H1 (cell line): Measurements from ENCODE around the gene GPR180.

Experiments
- EP300 ChIP-seq, 2 experiments: IDR thresholded peaks; 1 replicate in 1 of 2; 2 replicates in 1 of 2; pipeline ENCODE4 v1.6.1; 2011 to 2012; ENCODE audit warnings: low read depth in 2 of 2, low read length in 2 of 2, mild to moderate bottlenecking in 2 of 2, borderline replicate concordance in 1 of 2, inconsistent platforms in 1 of 2, moderate library complexity in 1 of 2
- GABPA ChIP-seq: IDR thresholded peaks from 2 replicates; pipeline ENCODE4 v1.6.1; 2011; ENCODE audit warnings: mild to moderate bottlenecking, low read length, moderate library complexity, borderline replicate concordance; ENCODE audit not compliant: insufficient read depth
- KDM1A ChIP-seq: fragments of 200-600, 300-600 bp; sonication (generic); IDR thresholded peaks from 2 replicates; pipeline ENCODE4 v1.7.1; 2016; ENCODE audit warnings: mild to moderate bottlenecking, low read length, borderline replicate concordance
- MAFK ChIP-seq: IDR thresholded peaks from 2 replicates; pipeline ENCODE4 v1.6.1; 2012; ENCODE audit warnings: low read depth, mild to moderate bottlenecking, improper control_type of control experiment, low read length
- POLR2A ChIP-seq, 2 experiments: IDR thresholded peaks; 1 replicate in 1 of 2; 2 replicates in 1 of 2; pipeline ENCODE4 v1.6.1; 2011; ENCODE audit warnings: low read depth in 2 of 2, low read length in 2 of 2, mild to moderate bottlenecking in 2 of 2; ENCODE audit errors: control extremely low read depth in 1 of 2
- POLR2AphosphoS5 ChIP-seq: IDR thresholded peaks from 2 replicates; pipeline ENCODE4 v1.6.1; 2011; ENCODE audit warnings: low read depth, low read length
- SRF ChIP-seq: IDR thresholded peaks from 2 replicates; pipeline ENCODE4 v1.6.1; 2011; ENCODE audit warnings: mild to moderate bottlenecking, low read depth, low read length, moderate library complexity
- TBP ChIP-seq: IDR thresholded peaks from 2 replicates; pipeline ENCODE4 v1.6.1; 2011; ENCODE audit warnings: low read depth, low read length, improper control_type of control experiment
- YY1 ChIP-seq: IDR thresholded peaks from 2 replicates; pipeline ENCODE4 v1.6.1; 2011; ENCODE audit warnings: low read depth, mild to moderate bottlenecking, low read length
- ZNF274 ChIP-seq: IDR thresholded peaks from 2 replicates; pipeline ENCODE4 v1.7.0; 2012; ENCODE audit warnings: low read length, borderline replicate concordance; ENCODE audit errors: extremely low read depth
- TF ChIP-seq, protein P1 (sequence below), 3 experiments: IDR thresholded peaks; 1 replicate in 2 of 3; 2 replicates in 1 of 3; pipeline versions ENCODE4 v1.5.1 to v1.6.1; 2011; ENCODE audit warnings: low read length in 3 of 3, mild to moderate bottlenecking in 3 of 3, inconsistent platforms in 2 of 3, low read depth in 1 of 3, moderate library complexity in 1 of 3; ENCODE audit not compliant: insufficient read depth in 1 of 3; ENCODE audit errors: control extremely low read depth in 1 of 3
- TF ChIP-seq, protein P2 (sequence below): IDR thresholded peaks from 2 replicates; pipeline ENCODE4 v1.6.1; 2012; ENCODE audit warnings: inconsistent platforms

DNA sequence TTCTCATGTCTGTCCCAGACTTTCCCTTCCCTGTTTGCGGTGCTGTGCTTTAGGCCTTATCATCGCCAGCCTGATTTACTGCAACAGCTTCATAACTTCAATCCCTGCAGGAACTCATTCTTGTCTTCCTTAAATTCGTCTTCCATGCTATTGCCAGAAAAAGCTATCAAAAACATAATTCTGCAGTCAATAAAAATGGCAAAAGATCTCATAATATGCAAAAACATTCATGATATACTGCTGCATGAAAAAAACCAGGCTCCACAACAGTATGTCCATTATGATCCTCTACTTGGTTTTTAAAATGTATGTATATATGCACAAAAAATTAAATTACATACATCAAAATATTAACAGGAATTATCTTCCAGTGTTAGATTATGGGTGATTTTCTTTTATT, 34.1 kb upstream of the GPR180 start:
- TF ChIP-seq POLR2AphosphoS5, result no peak
- TF ChIP-seq ZNF274, result no peak
- TF ChIP-seq GABPA, result no peak
- TF ChIP-seq EP300 (IDR thresholded peaks at IDR 0.05; ENCODE audit: borderline replicate concordance in 1 of 2, low read depth in 2 of 2, low read length in 2 of 2), result no peak
- no peak for TF ChIP-seq MAFK
- TF ChIP-seq POLR2A (IDR thresholded peaks at IDR 0.05; ENCODE audit: control extremely low read depth in 1 of 2, low read depth in 2 of 2, low read length in 2 of 2), result no peak
- no peak for TF ChIP-seq KDM1A
- TF ChIP-seq, protein P1, sequence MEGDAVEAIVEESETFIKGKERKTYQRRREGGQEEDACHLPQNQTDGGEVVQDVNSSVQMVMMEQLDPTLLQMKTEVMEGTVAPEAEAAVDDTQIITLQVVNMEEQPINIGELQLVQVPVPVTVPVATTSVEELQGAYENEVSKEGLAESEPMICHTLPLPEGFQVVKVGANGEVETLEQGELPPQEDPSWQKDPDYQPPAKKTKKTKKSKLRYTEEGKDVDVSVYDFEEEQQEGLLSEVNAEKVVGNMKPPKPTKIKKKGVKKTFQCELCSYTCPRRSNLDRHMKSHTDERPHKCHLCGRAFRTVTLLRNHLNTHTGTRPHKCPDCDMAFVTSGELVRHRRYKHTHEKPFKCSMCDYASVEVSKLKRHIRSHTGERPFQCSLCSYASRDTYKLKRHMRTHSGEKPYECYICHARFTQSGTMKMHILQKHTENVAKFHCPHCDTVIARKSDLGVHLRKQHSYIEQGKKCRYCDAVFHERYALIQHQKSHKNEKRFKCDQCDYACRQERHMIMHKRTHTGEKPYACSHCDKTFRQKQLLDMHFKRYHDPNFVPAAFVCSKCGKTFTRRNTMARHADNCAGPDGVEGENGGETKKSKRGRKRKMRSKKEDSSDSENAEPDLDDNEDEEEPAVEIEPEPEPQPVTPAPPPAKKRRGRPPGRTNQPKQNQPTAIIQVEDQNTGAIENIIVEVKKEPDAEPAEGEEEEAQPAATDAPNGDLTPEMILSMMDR (IDR thresholded peaks at IDR 0.05; ENCODE audit: control extremely low read depth in 1 of 3, insufficient read depth in 1 of 3, low read depth in 1 of 3, low read length in 3 of 3), result no peak
- no peak for TF ChIP-seq SRF
- TF ChIP-seq, protein P2, sequence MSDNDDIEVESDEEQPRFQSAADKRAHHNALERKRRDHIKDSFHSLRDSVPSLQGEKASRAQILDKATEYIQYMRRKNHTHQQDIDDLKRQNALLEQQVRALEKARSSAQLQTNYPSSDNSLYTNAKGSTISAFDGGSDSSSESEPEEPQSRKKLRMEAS, result no peak
- TF ChIP-seq TBP, result no peak
- no peak for TF ChIP-seq YY1
